Measurements from ENCODE around the gene SLITRK1. TPM values are rescaled to one million over a fixed set of nuclear protein-coding genes. Genes with fewer than 3 reads are reported as not detected.

SLITRK1 gene
- total RNA-seq, 1 experiment from 2014 or later, result 0.49 TPM

GRCh38 chr13:83905641-83906040 lies 23.4 kb upstream of the SLITRK1 start:
- POLR2A ChIA-PET (ENCODE audit: low non-redundant PET), result no interaction called here
- no TSS peak for BruUV-seq (replicated peaks)

GRCh38 chr13:83895994-83896580 lies 13.8 kb upstream of the SLITRK1 start:
- TF ChIP-seq CTCF (conservative IDR thresholded peaks at IDR 0.05; ENCODE audit: low read depth, low read length) (no peak), EZH2 (IDR thresholded peaks at IDR 0.05; ENCODE audit: borderline replicate concordance, low read depth, low read length, poor library complexity, severe bottlenecking) (no peak)
- H3K4me3 ChIP-seq (ENCODE audit: low read depth, low read length, poor library complexity, severe bottlenecking), result no peak overlapping the region
- H3K4me1 ChIP-seq (ENCODE audit: insufficient read depth, low read length, poor library complexity, severe bottlenecking), result no peaks in the 10 kb centered on the region
- H3K27me3 ChIP-seq (replicated peaks; ENCODE audit: insufficient read depth, low read depth, low read length, poor library complexity), result no peaks in the 10 kb centered on the region
- BruUV-seq (replicated peaks), result no TSS peak
- DNase-seq (ENCODE audit: low spot score), result no peak
- CTCF ChIA-PET, result no interaction called here
- POLR2A ChIA-PET (ENCODE audit: low non-redundant PET), result no interaction called here
- no peaks in the 10 kb centered on the region for H3K9me3 ChIP-seq (ENCODE audit: low read depth, low read length, poor library complexity, severe bottlenecking)
- no peaks in the 10 kb centered on the region for H3K36me3 ChIP-seq (ENCODE audit: insufficient read depth, low read length, poor library complexity, severe bottlenecking)
- intact Hi-C loops (cut with micrococcal nuclease; ENCODE audit: unreplicated experiment), result no loop called here
- no peak overlapping the region for H3K27ac ChIP-seq (ENCODE audit: low read depth, low read length, poor library complexity, severe bottlenecking)

More at GRCh38 chr13:83905641-83906040, 23.4 kb upstream of the SLITRK1 start:
- Histone ChIP-seq H3K36me3 (ENCODE audit: insufficient read depth, low read length, poor library complexity, severe bottlenecking) (no peaks in the 10 kb centered on the region), H3K27ac (ENCODE audit: low read depth, low read length, poor library complexity, severe bottlenecking) (no peak overlapping the region), H3K9me3 (ENCODE audit: low read depth, low read length, poor library complexity, severe bottlenecking) (no peaks in the 10 kb centered on the region), H3K4me3 (ENCODE audit: low read depth, low read length, poor library complexity, severe bottlenecking) (no peak overlapping the region), H3K4me1 (ENCODE audit: insufficient read depth, low read length, poor library complexity, severe bottlenecking) (no peaks in the 10 kb centered on the region), H3K27me3 (replicated peaks; ENCODE audit: insufficient read depth, low read depth, low read length, poor library complexity) (no peaks in the 10 kb centered on the region)
- TF ChIP-seq CTCF (conservative IDR thresholded peaks at IDR 0.05; ENCODE audit: low read depth, low read length), result no peak
- no peak for TF ChIP-seq EZH2 (IDR thresholded peaks at IDR 0.05; ENCODE audit: borderline replicate concordance, low read depth, low read length, poor library complexity, severe bottlenecking)
- no peak for DNase-seq (ENCODE audit: low spot score)
- intact Hi-C loops (cut with micrococcal nuclease; ENCODE audit: unreplicated experiment), result no loop called here
- CTCF ChIA-PET, result no interaction called here

GRCh38 chr13:83890358-83890757 lies 8.1 kb upstream of the SLITRK1 start:
- no peaks in the 10 kb centered on the region for H3K27me3 ChIP-seq (replicated peaks; ENCODE audit: insufficient read depth, low read depth, low read length, poor library complexity)
- no peak overlapping the region for H3K4me3 ChIP-seq (ENCODE audit: low read depth, low read length, poor library complexity, severe bottlenecking)
- ChIA-PET CTCF (no interaction called here), POLR2A (ENCODE audit: low non-redundant PET) (no interaction called here)
- no peaks in the 10 kb centered on the region for H3K9me3 ChIP-seq (ENCODE audit: low read depth, low read length, poor library complexity, severe bottlenecking)
- no TSS peak for BruUV-seq (replicated peaks)
- no peak overlapping the region for H3K27ac ChIP-seq (ENCODE audit: low read depth, low read length, poor library complexity, severe bottlenecking)
- no peak for DNase-seq (ENCODE audit: low spot score)
- no peaks in the 10 kb centered on the region for H3K36me3 ChIP-seq (ENCODE audit: insufficient read depth, low read length, poor library complexity, severe bottlenecking)
- no peaks in the 10 kb centered on the region for H3K4me1 ChIP-seq (ENCODE audit: insufficient read depth, low read length, poor library complexity, severe bottlenecking)
- TF ChIP-seq CTCF (conservative IDR thresholded peaks at IDR 0.05; ENCODE audit: low read depth, low read length), result no peak
- no peak for TF ChIP-seq EZH2 (IDR thresholded peaks at IDR 0.05; ENCODE audit: borderline replicate concordance, low read depth, low read length, poor library complexity, severe bottlenecking)
- intact Hi-C loops (cut with micrococcal nuclease; ENCODE audit: unreplicated experiment), result no loop called here

Data from A673 (cell line).